Duodenal mucosa (tissue), 2 donors: ENCODE measurements around the gene HHAT.

Experiments used
- H3K27ac ChIP-seq: one replicate; pipeline ENCODE4 v1.7.0; 2013; ENCODE audit warnings: low read depth, low read length
- H3K27me3 ChIP-seq, 2 donors: one replicate each; pipeline ENCODE4 v1.7.0; 2013; ENCODE audit warnings: low read length in 2 of 2, control low read depth in 1 of 2; ENCODE audit not compliant: insufficient read depth in 2 of 2, control insufficient read depth in 1 of 2
- H3K36me3 ChIP-seq, 2 donors: one replicate each; pipeline ENCODE4 v1.7.0; 2013; ENCODE audit warnings: low read length in 2 of 2, control low read depth in 1 of 2; ENCODE audit not compliant: insufficient read depth in 2 of 2, control insufficient read depth in 1 of 2
- H3K4me1 ChIP-seq, 2 donors: one replicate each; pipeline ENCODE4 v1.7.0; 2013; ENCODE audit warnings: low read length in 2 of 2, control low read depth in 1 of 2; ENCODE audit not compliant: insufficient read depth in 2 of 2, control insufficient read depth in 1 of 2
- H3K4me3 ChIP-seq, 2 donors: one replicate each; pipeline ENCODE4 v1.7.0; 2013; ENCODE audit warnings: low read length in 2 of 2, low read depth in 1 of 2
- H3K9ac ChIP-seq, 2 donors: one replicate each; pipeline ENCODE4 v1.7.0; 2013; ENCODE audit warnings: low read length in 2 of 2, low read depth in 1 of 2
- H3K9me3 ChIP-seq, 2 donors: one replicate each; pipeline ENCODE4 v1.7.0; 2013; ENCODE audit warnings: low read length in 2 of 2, control low read depth in 1 of 2; ENCODE audit not compliant: control insufficient read depth in 1 of 2

Gene HHAT

GRCh38 chr1:210554382-210554781, 225.7 kb downstream of the HHAT start:
- Histone ChIP-seq H3K27ac (no peak overlapping the region), H3K27me3 (no peaks in the 10 kb centered on the region), H3K4me1 (no peaks in the 10 kb centered on the region), H3K4me3 (no peak overlapping the region), H3K9me3 (no peaks in the 10 kb centered on the region), H3K9ac (no peak overlapping the region), H3K36me3 (no peaks in the 10 kb centered on the region)

GRCh38 chr1:210556475-210556874, 227.8 kb downstream of the HHAT start:
- H3K4me3 ChIP-seq = no peak overlapping the region
- H3K9me3 ChIP-seq = no peaks in the 10 kb centered on the region
- H3K4me1 ChIP-seq = no peaks in the 10 kb centered on the region
- no peak overlapping the region for H3K27ac ChIP-seq
- H3K9ac ChIP-seq = no peak overlapping the region
- H3K36me3 ChIP-seq = no peaks in the 10 kb centered on the region
- no peaks in the 10 kb centered on the region for H3K27me3 ChIP-seq

GRCh38 chr1:210557426-210558077, 228.8 kb downstream of the HHAT start:
- H3K4me3 ChIP-seq = no peak overlapping the region
- no peaks in the 10 kb centered on the region for H3K36me3 ChIP-seq
- H3K27ac ChIP-seq = no peak overlapping the region
- no peaks in the 10 kb centered on the region for H3K4me1 ChIP-seq
- no peaks in the 10 kb centered on the region for H3K9me3 ChIP-seq
- no peaks in the 10 kb centered on the region for H3K27me3 ChIP-seq
- no peak overlapping the region for H3K9ac ChIP-seq

- H3K9me3 ChIP-seq = no peaks in the 10 kb centered on the region
- H3K4me3 ChIP-seq = no peak overlapping the region
- no peak overlapping the region for H3K9ac ChIP-seq
- no peaks in the 10 kb centered on the region for H3K27me3 ChIP-seq
- no peaks in the 10 kb centered on the region for H3K4me1 ChIP-seq
- H3K27ac ChIP-seq = no peak overlapping the region
- H3K36me3 ChIP-seq = no peaks in the 10 kb centered on the region
Observed at GRCh38 chr1:210558302-210558701, 229.6 kb downstream of the HHAT start.

- no peaks in the 10 kb centered on the region for H3K9me3 ChIP-seq
- H3K4me1 ChIP-seq = no peaks in the 10 kb centered on the region
- no peak overlapping the region for H3K4me3 ChIP-seq
Observed at GRCh38 chr1:210565306-210565705, 236.6 kb downstream of the HHAT start.

GRCh38 chr1:210568631-210569030, 239.9 kb downstream of the HHAT start:
- no peaks in the 10 kb centered on the region for H3K36me3 ChIP-seq
- no peak overlapping the region for H3K4me3 ChIP-seq
- H3K9ac ChIP-seq = no peak overlapping the region
- H3K27ac ChIP-seq = no peak overlapping the region
- no peaks in the 10 kb centered on the region for H3K4me1 ChIP-seq
- H3K9me3 ChIP-seq = no peaks in the 10 kb centered on the region
- H3K27me3 ChIP-seq = no peaks in the 10 kb centered on the region

More at GRCh38 chr1:210565306-210565705, 236.6 kb downstream of the HHAT start:
- Histone ChIP-seq H3K27me3 (no peaks in the 10 kb centered on the region), H3K27ac (no peak overlapping the region), H3K9ac (no peak overlapping the region), H3K36me3 (no peaks in the 10 kb centered on the region)

GRCh38 chr1:210570116-210570515, 241.4 kb downstream of the HHAT start:
- no peak overlapping the region for H3K9ac ChIP-seq
- no peaks in the 10 kb centered on the region for H3K36me3 ChIP-seq
- no peaks in the 10 kb centered on the region for H3K4me1 ChIP-seq
- no peak overlapping the region for H3K27ac ChIP-seq
- H3K9me3 ChIP-seq = no peaks in the 10 kb centered on the region
- H3K27me3 ChIP-seq = no peaks in the 10 kb centered on the region
- no peak overlapping the region for H3K4me3 ChIP-seq

GRCh38 chr1:210571356-210572284, 242.9 kb downstream of the HHAT start:
- H3K4me1 ChIP-seq = no peaks in the 10 kb centered on the region
- H3K27ac ChIP-seq = no peak overlapping the region
- H3K9me3 ChIP-seq = no peaks in the 10 kb centered on the region
- H3K36me3 ChIP-seq = no peaks in the 10 kb centered on the region
- H3K27me3 ChIP-seq = no peaks in the 10 kb centered on the region
- no peak overlapping the region for H3K4me3 ChIP-seq
- H3K9ac ChIP-seq = no peak overlapping the region

- Histone ChIP-seq H3K36me3 (no peaks in the 10 kb centered on the region), H3K4me3 (no peak overlapping the region), H3K9ac (no peak overlapping the region), H3K27ac (no peak overlapping the region), H3K9me3 (no peaks in the 10 kb centered on the region), H3K4me1 (no peaks in the 10 kb centered on the region), H3K27me3 (no peaks in the 10 kb centered on the region)
Observed at GRCh38 chr1:210573141-210573540, 244.4 kb downstream of the HHAT start.

- Histone ChIP-seq H3K4me1 (no peaks in the 10 kb centered on the region), H3K36me3 (no peaks in the 10 kb centered on the region), H3K9me3 (no peaks in the 10 kb centered on the region), H3K27ac (no peak overlapping the region), H3K9ac (no peak overlapping the region), H3K4me3 (no peak overlapping the region), H3K27me3 (no peaks in the 10 kb centered on the region)
Observed at GRCh38 chr1:210582205-210582970, 253.7 kb downstream of the HHAT start.
